ENCODE measurements around the gene TNS4.

TNS4 gene

DNA sequence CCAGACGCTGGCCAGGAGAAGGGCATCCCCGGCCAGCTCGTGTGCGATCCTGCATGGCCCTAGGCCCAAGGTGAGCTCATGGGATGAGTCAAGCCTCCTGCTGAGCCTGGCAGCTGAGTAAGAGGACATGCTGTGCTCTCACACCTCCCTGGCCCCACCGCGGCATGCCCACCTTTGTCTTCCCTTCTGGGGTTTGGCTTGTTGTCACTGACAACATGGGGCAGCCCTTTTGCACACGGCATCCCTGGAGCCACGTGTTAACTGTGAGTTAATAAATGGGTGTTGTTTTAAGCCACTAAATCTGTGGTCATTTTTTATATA lies 8.9 kb upstream of the TNS4 start:
- DNase-seq (ENCODE audit: low spot score) = no peak
- in situ Hi-C loops (cut with MboI; ENCODE audit: low pct_unique_long_range_greater_than_20kb, low sequenced_read_pairs, unreplicated experiment) = no loop called here
- TF ChIP-seq, protein P1, sequence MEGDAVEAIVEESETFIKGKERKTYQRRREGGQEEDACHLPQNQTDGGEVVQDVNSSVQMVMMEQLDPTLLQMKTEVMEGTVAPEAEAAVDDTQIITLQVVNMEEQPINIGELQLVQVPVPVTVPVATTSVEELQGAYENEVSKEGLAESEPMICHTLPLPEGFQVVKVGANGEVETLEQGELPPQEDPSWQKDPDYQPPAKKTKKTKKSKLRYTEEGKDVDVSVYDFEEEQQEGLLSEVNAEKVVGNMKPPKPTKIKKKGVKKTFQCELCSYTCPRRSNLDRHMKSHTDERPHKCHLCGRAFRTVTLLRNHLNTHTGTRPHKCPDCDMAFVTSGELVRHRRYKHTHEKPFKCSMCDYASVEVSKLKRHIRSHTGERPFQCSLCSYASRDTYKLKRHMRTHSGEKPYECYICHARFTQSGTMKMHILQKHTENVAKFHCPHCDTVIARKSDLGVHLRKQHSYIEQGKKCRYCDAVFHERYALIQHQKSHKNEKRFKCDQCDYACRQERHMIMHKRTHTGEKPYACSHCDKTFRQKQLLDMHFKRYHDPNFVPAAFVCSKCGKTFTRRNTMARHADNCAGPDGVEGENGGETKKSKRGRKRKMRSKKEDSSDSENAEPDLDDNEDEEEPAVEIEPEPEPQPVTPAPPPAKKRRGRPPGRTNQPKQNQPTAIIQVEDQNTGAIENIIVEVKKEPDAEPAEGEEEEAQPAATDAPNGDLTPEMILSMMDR (IDR thresholded peaks at IDR 0.05; ENCODE audit: extremely low read depth, insufficient read depth, missing control alignments) = no peak

DNA sequence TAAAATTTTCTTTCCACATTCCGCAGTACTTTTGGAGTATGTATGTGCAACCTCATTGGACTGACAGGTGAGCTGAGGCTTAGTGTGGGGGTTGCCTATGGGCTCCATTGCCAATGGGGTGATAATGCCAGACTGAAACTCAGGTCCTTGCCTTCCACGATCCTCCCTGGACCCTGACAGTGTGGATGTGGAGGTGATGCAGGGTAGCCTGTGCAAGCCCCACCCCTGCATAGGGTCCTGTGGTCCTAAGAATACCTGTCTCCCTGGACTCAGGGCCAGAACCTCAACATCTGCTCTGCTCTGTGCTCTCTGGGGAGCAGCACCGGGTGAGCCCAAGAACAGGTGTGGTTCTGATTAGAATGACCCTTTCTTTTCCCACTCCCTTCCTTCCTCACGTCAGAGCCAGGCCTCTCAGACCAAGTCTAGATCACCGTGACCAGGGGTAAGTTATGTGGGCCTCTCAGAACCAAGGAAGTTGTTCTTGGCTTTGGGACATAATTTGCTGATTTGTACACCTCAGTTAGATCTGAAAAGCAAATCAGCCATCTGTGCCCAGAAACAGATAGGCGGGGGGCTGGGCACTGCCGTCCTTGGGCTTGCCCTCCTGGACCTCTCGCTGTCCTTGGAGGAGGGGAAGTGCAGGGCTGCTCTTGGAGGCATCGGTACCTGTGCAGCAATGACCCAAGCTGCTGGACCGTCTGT lies 8.4 kb upstream of the TNS4 start:
- TF ChIP-seq, protein P1 (IDR thresholded peaks at IDR 0.05; ENCODE audit: extremely low read depth, insufficient read depth, missing control alignments) = no peak
- in situ Hi-C loops (cut with MboI; ENCODE audit: low pct_unique_long_range_greater_than_20kb, low sequenced_read_pairs, unreplicated experiment) = no loop called here
- no peak for DNase-seq (ENCODE audit: low spot score)

DNA sequence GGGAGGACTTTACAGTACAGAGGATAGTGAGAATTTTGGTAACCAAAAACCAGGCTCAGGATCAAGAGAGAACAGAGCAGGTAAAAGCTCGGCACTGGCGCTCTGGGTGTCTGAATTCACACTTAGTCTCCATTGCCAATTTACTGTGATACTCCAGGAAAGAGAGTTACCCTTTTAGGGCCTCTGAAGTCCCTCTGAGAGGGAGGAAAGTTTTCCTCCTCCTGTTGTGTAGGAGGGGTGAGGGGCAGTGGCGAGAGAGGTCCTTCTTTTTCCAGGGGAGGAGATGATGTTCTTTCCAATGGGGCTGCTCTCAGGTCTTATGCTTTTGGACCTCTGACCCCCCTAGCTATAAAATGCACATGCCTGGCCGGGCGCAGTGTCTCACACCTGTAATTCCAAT lies 5.4 kb upstream of the TNS4 start:
- DNase-seq (ENCODE audit: low spot score) = no peak
- TF ChIP-seq, protein P1 (IDR thresholded peaks at IDR 0.05; ENCODE audit: extremely low read depth, insufficient read depth, missing control alignments) = no peak
- in situ Hi-C loops (cut with MboI; ENCODE audit: low pct_unique_long_range_greater_than_20kb, low sequenced_read_pairs, unreplicated experiment) = no loop called here

DNA sequence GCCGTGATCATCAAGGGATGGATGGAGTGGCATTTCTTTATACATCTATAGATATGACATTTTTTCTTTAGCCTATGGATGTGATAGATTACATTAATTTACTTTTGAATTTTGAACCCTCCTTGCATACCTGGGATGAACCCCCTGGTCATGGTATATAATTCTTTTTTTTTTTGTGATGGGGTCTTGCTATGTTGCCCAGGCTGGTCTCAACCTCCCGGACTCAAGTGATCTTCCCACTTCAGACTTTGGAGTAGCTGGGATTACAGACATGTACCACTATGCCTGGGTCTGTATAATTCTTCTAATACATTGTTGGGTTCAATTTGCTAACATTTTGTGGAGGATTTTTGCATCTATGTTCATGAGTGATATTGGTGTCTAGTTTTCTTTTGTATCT lies 1.7 kb upstream of the TNS4 start:
- in situ Hi-C loops (cut with MboI; ENCODE audit: low pct_unique_long_range_greater_than_20kb, low sequenced_read_pairs, unreplicated experiment) = no loop called here
- no peak for DNase-seq (ENCODE audit: low spot score)
- TF ChIP-seq, protein P1 (IDR thresholded peaks at IDR 0.05; ENCODE audit: extremely low read depth, insufficient read depth, missing control alignments) = no peak

DNA sequence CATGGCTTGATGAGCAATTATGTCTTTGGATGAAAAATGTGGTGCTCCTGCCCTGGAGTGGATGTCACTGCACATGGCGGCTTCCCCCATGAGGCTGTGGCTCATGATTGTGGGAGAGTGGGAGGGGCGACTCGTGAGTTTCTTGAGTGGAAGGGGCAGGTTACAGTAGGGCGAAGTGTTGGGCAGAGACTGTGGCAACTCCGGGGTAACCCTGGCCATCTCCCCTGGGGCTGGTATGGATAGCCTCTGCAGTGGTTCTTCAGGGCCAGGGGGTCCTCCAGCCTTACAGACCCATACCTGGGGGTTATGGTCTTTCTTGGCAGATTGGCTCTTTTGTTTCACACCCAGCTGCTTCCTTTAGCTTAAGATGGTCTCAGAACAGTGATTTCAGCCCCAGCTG lies 1.3 kb upstream of the TNS4 start:
- TF ChIP-seq, protein P1 (IDR thresholded peaks at IDR 0.05; ENCODE audit: extremely low read depth, insufficient read depth, missing control alignments) = no peak
- in situ Hi-C loops (cut with MboI; ENCODE audit: low pct_unique_long_range_greater_than_20kb, low sequenced_read_pairs, unreplicated experiment) = no loop called here

DNA sequence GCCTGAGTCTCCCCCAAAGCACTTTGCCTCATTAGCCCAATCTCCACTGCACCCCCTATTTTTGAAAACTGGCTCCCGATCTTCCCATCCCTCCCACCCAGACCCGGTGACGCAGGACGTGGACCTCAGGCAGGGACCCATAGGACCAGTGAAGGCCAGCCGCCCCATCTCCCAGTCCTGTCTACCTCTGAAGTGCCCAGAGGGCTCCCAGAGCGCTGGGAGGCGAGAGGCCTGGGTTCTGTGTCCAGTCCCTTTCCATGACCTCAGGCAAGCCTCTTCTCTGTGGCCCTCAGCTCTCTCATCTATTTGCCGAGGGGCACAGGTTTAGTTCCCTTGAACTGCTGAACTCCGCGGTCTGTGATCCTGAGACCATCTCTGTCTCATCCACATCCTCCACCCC lies 714 bp downstream of the TNS4 start:
- no peak for DNase-seq (ENCODE audit: low spot score)
- TF ChIP-seq, protein P1 (IDR thresholded peaks at IDR 0.05; ENCODE audit: extremely low read depth, insufficient read depth, missing control alignments) = no peak
- in situ Hi-C loops (cut with MboI; ENCODE audit: low pct_unique_long_range_greater_than_20kb, low sequenced_read_pairs, unreplicated experiment) = no loop called here

More for the DNA sequence above, 1.3 kb upstream of the TNS4 start:
- DNase-seq (ENCODE audit: low spot score) = no peak

Data from GM13977 (cell line).